Endodermal cell (in vitro differentiated cells): Measurements from ENCODE around the gene ABI3BP. TPM values are rescaled to one million over a fixed set of nuclear protein-coding genes. Genes with fewer than 3 reads are reported as not detected.

Experiments used
- DNase-seq: peaks from one replicate; pipeline ENCODE4 v3.0.0-alpha.2; 2017
- H3K27ac ChIP-seq: 2 replicates; pipeline ENCODE4 v1.5.1; 2013; ENCODE audit warnings: mild to moderate bottlenecking, low read depth, low read length, moderate library complexity
- H3K27me3 ChIP-seq: 2 replicates; pipeline ENCODE4 v1.6.1; 2013; ENCODE audit warnings: mild to moderate bottlenecking, low read length, moderate library complexity; ENCODE audit not compliant: insufficient read depth, control insufficient read depth, poor library complexity, severe bottlenecking
- H3K36me3 ChIP-seq: 2 replicates; pipeline ENCODE4 v1.7.0; 2013; ENCODE audit warnings: mild to moderate bottlenecking, low read length, moderate library complexity; ENCODE audit not compliant: control insufficient read depth, insufficient read depth
- H3K4me1 ChIP-seq: one replicate; pipeline ENCODE4 v1.7.0; 2013; ENCODE audit warnings: low read length; ENCODE audit not compliant: control insufficient read depth, insufficient read depth
- H3K4me3 ChIP-seq: 2 replicates; pipeline ENCODE4 v1.5.1; 2013; ENCODE audit warnings: mild to moderate bottlenecking, low read length, moderate library complexity
- H3K9ac ChIP-seq: 2 replicates; pipeline ENCODE4 v1.6.1; 2013; ENCODE audit warnings: mild to moderate bottlenecking, low read length, moderate library complexity; ENCODE audit not compliant: poor library complexity, severe bottlenecking; ENCODE audit errors: extremely low read depth
- H3K9me3 ChIP-seq: 2 replicates; pipeline ENCODE4 v1.6.1; 2013; ENCODE audit warnings: mild to moderate bottlenecking, low read length, moderate library complexity; ENCODE audit not compliant: control insufficient read depth
- H3K27ac Mint-ChIP-seq: 2 replicates; pipeline ENCODE4 v1.8.0; 2020; ENCODE audit warnings: mixed read lengths
- H3K27me3 Mint-ChIP-seq: 2 replicates; pipeline ENCODE4 v1.8.0; 2021; ENCODE audit warnings: mild to moderate bottlenecking, mixed read lengths; ENCODE audit not compliant: insufficient read depth
- H3K36me3 Mint-ChIP-seq: 2 replicates; pipeline ENCODE4 v1.8.0; 2020; ENCODE audit warnings: low read depth, mixed read lengths
- H3K4me1 Mint-ChIP-seq: 2 replicates; pipeline ENCODE4 v1.8.0; 2020; ENCODE audit warnings: mixed read lengths
- H3K4me3 Mint-ChIP-seq: 2 replicates; pipeline ENCODE4 v1.8.0; 2020; ENCODE audit warnings: mild to moderate bottlenecking, moderate library complexity, mixed read lengths
- H3K9me3 Mint-ChIP-seq: 2 replicates; pipeline ENCODE4 v1.8.0; 2020; ENCODE audit warnings: mild to moderate bottlenecking, mixed read lengths
- WGBS, 2 experiments: methylation state at CpG; one replicate each; pipeline versions ENCODE4 v1.1.5 to v1.1.7; 2013; ENCODE audit warnings: missing lambda C conversion rate in 2 of 2, mixed read lengths in 1 of 2; ENCODE audit not compliant: insufficient coverage in 1 of 2, insufficient read length in 1 of 2; 5-methylcytosine and 5-hydroxymethylcytosine counted together
- total RNA-seq, 2 donors: library from RNA; stranded (reverse); fragmentation: NEBNext Ultra II Directional in 1 of 2; extraction: Animal tissue kit (Norgen Biotek cat#: 25700) in 1 of 2; gene quantifications; 2 replicates in 1 of 2; 3 replicates in 1 of 2; pipeline ENCODE4 v1.2.1, GENCODE V29; 2021
- TF ChIP-seq, protein P1 (sequence below): fragments of 200-600 bp; sonication (generic); conservative IDR thresholded peaks from 2 replicates; pipeline ENCODE4 v1.5.0; 2021; ENCODE audit warnings: antibody characterized with exemption, mild to moderate bottlenecking

The ABI3BP gene
- total RNA-seq, 2 donors from 2014 or later, result 0.42 TPM; not detected in 1

DNA sequence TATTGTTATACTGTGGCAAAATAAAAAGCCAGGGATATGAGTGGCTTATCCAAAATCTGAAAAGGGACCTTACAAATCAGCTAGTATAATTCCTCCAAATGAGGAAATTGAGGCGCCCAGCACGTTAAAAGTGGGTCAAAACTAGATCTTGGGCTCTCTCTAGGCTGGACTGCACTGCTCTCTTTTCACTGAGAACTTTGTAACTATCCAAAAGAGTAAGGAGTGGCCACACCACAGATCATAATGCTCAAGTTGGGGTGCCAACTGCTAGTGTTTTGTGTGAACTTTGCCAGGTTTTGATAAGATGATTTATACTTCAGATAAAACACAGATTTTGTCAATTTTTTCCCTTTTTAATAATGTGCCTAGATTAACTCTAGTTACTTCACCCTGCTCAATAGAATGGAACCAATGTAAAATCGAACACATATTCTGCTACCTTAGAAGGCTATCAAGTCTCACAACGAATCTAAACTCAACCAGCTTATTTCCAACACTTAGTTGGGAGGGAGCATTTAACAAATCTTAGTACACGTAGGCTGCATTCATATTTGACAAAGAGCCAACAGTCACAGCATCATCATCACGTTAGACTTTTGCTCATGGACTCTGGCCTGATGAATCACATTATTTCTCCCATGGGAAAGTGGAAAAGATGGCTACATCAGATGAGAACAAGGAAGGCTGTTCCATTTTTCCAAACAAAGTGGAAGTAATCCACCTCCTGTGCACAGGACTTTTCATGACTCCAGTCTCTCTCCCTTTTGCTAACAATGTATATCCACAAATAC lies 64.4 kb downstream of the ABI3BP start:
- peaks cover 4% of the 10 kb centered on the region for H3K4me1 Mint-ChIP-seq
- WGBS, 2 experiments, result 86 to 91% methylated on average over 4 to 6 of the region's 6 CpGs
- no peaks in the 10 kb centered on the region for H3K9me3 ChIP-seq
- no peak overlapping the region for H3K4me3 Mint-ChIP-seq
- H3K27me3 Mint-ChIP-seq, result no peaks in the 10 kb centered on the region
- H3K27ac Mint-ChIP-seq, result no peak overlapping the region
- peaks cover under 1% of the 10 kb centered on the region for H3K27me3 ChIP-seq
- no peaks in the 10 kb centered on the region for H3K4me1 ChIP-seq
- H3K9me3 Mint-ChIP-seq, result no peaks in the 10 kb centered on the region
- H3K36me3 ChIP-seq, result no peaks in the 10 kb centered on the region
- TF ChIP-seq, protein P1, sequence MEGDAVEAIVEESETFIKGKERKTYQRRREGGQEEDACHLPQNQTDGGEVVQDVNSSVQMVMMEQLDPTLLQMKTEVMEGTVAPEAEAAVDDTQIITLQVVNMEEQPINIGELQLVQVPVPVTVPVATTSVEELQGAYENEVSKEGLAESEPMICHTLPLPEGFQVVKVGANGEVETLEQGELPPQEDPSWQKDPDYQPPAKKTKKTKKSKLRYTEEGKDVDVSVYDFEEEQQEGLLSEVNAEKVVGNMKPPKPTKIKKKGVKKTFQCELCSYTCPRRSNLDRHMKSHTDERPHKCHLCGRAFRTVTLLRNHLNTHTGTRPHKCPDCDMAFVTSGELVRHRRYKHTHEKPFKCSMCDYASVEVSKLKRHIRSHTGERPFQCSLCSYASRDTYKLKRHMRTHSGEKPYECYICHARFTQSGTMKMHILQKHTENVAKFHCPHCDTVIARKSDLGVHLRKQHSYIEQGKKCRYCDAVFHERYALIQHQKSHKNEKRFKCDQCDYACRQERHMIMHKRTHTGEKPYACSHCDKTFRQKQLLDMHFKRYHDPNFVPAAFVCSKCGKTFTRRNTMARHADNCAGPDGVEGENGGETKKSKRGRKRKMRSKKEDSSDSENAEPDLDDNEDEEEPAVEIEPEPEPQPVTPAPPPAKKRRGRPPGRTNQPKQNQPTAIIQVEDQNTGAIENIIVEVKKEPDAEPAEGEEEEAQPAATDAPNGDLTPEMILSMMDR, result no peak
- H3K36me3 Mint-ChIP-seq, result no peaks in the 10 kb centered on the region
- DNase-seq, result no peak
- no peak overlapping the region for H3K27ac ChIP-seq
- no peak overlapping the region for H3K4me3 ChIP-seq
- no peak overlapping the region for H3K9ac ChIP-seq

GRCh38 chr3:100927775-100928174 lies 65.4 kb downstream of the ABI3BP start:
- Histone ChIP-seq H3K36me3 (no peaks in the 10 kb centered on the region), H3K9ac (no peak overlapping the region), H3K4me3 (no peak overlapping the region), H3K27ac (no peak overlapping the region), H3K4me1 (no peaks in the 10 kb centered on the region), H3K9me3 (no peaks in the 10 kb centered on the region), H3K27me3 (peaks cover 11% of the 10 kb centered on the region)
- TF ChIP-seq, protein P1, result no peak
- no peaks in the 10 kb centered on the region for H3K36me3 Mint-ChIP-seq
- no peak overlapping the region for H3K27ac Mint-ChIP-seq
- H3K4me3 Mint-ChIP-seq, result no peak overlapping the region
- H3K27me3 Mint-ChIP-seq, result no peaks in the 10 kb centered on the region
- H3K4me1 Mint-ChIP-seq, result peaks cover 4% of the 10 kb centered on the region
- no peaks in the 10 kb centered on the region for H3K9me3 Mint-ChIP-seq
- DNase-seq, result no peak

DNA sequence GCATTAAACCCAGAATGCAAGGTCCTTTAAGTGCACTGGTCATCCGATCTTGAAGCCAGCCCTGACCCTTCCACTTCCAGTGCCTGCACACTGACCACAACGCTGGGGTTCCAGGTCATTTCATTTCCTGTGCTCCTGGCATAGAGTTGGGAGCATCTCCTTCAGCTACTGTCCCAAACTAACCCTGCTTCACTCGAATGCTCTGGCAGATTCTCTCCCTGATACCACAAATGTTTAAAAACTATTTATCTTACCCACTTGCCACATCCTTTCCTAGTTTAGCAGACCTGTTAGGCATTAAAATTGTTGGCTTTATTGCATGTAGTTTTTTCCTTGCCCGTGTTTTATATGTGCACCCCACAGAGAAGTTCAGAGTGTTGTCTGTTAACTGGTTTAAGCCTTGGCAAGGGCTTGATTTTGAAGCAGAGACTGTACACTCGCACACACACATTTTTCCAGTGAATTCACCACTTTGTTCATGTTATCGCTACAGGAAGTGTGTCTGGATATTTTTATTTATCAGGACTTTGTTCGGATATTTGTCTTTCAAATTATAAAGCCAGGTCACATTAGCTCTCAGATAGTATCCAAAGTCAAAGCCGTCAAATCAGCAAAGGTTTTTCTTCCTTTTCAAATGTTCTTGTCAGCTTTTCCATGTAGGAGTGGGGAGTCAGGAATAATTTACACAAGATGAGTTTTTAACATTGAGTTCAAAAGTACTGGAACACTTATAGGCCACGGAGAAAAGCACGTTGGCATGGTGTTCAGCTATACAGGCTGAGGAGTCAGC lies 77.3 kb downstream of the ABI3BP start:
- Mint-ChIP-seq H3K36me3 (no peaks in the 10 kb centered on the region), H3K4me1 (no peaks in the 10 kb centered on the region), H3K27ac (no peak overlapping the region), H3K27me3 (peaks cover 5% of the 10 kb centered on the region), H3K9me3 (no peaks in the 10 kb centered on the region), H3K4me3 (no peak overlapping the region)
- Histone ChIP-seq H3K27me3 (peaks cover 3% of the 10 kb centered on the region), H3K4me3 (no peak overlapping the region), H3K27ac (no peak overlapping the region), H3K9ac (no peak overlapping the region), H3K9me3 (no peaks in the 10 kb centered on the region), H3K4me1 (no peaks in the 10 kb centered on the region), H3K36me3 (no peaks in the 10 kb centered on the region)
- TF ChIP-seq, protein P1, result no peak
- no peak for DNase-seq
- WGBS, 2 experiments, result 88 to 91% methylated on average over 9 to 10 of the region's 10 CpGs
